Thyroid gland (tissue), 4 donors: ENCODE measurements around the gene RALY.

Source experiments
- POLR2A ChIP-seq, 2 donors: fragments of 450-650 bp; IDR thresholded peaks; one replicate each; pipeline ENCODE4 v1.6.1; 2017; ENCODE audit warnings: antibody characterized with exemption in 2 of 2, mild to moderate bottlenecking in 2 of 2, moderate library complexity in 1 of 2
- TF ChIP-seq, protein P1 (sequence below), 6 experiments: fragments of 200-600 bp in 3 of 6; fragments of 450-650 bp in 3 of 6; sonication (generic) in 3 of 6; IDR thresholded peaks; one replicate each; pipeline ENCODE4 v1.5.1; 2016 to 2019; ENCODE audit warnings: antibody characterized with exemption in 6 of 6, mild to moderate bottlenecking in 2 of 6, inconsistent platforms in 1 of 6, moderate library complexity in 1 of 6

DNA sequence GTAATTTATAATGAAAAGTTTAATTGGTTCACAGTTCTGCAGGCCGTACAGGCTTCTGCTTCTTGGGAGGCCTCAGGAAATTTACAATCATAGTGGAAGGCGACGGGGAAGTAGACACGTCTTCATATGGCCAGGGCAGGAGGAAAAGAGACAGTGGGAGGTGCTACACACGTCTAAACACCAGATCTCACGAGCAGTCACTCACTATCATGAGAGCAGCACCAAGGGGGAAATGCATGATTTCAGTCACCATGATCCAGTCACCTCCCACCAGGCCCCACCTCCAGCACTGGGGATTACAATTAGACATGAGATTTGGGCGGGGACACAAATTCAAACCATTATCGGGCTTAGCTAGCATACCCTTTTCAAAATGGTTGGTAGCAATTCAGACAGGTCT lies 77.1 kb downstream of the RALY start:
- TF ChIP-seq, protein P1, sequence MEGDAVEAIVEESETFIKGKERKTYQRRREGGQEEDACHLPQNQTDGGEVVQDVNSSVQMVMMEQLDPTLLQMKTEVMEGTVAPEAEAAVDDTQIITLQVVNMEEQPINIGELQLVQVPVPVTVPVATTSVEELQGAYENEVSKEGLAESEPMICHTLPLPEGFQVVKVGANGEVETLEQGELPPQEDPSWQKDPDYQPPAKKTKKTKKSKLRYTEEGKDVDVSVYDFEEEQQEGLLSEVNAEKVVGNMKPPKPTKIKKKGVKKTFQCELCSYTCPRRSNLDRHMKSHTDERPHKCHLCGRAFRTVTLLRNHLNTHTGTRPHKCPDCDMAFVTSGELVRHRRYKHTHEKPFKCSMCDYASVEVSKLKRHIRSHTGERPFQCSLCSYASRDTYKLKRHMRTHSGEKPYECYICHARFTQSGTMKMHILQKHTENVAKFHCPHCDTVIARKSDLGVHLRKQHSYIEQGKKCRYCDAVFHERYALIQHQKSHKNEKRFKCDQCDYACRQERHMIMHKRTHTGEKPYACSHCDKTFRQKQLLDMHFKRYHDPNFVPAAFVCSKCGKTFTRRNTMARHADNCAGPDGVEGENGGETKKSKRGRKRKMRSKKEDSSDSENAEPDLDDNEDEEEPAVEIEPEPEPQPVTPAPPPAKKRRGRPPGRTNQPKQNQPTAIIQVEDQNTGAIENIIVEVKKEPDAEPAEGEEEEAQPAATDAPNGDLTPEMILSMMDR (IDR thresholded peaks at IDR 0.05): no peak
- TF ChIP-seq POLR2A (IDR thresholded peaks at IDR 0.05): no peak
